IMR-90 (cell line): ENCODE data around the gene GRIK5. TPM values are rescaled to one million over a fixed set of nuclear protein-coding genes. Genes with fewer than 3 reads are reported as not detected.

ENCODE experiments used
- ATAC-seq: fragments of 200-7000 bp; cut with Tn5 transposase; 2 replicates; pipeline ENCODE4 v1.9.1; 2020; ENCODE audit warnings: low read depth, mild to moderate bottlenecking, moderate library complexity
- BruUV-seq: library from RNA; stranded (reverse); fragments of 400-500 nt; replicated peaks from 2 replicates; lab custom pipeline; 2021; lab: Mats Ljungman, UMichigan
- CTCF ChIA-PET: fragments of 300-600 bp; formaldehyde crosslinking; extraction: SDS; loops from one replicate; lab custom pipeline; 2021; ENCODE audit warnings: antibody characterized with exemption; lab: Yijun Ruan, JAX
- POLR2A ChIA-PET: fragments of 300-600 bp; sonication (Branson Sonifier 250); formaldehyde crosslinking; loops from one replicate; lab custom pipeline; 2022; ENCODE audit warnings: antibody characterized with exemption; ENCODE audit not compliant: unreplicated experiment; lab: Charles Lee
- DNase-seq: peaks from one replicate; pipeline ENCODE4 v3.0.0; 2013
- H2AFZ ChIP-seq: replicated peaks from 2 replicates; pipeline ENCODE3; 2013; ENCODE audit warnings: low read length, mild to moderate bottlenecking; ENCODE audit not compliant: poor library complexity
- H2AK5ac ChIP-seq: 2 replicates; pipeline ENCODE4 v1.6.1; 2013; ENCODE audit warnings: low read depth, low read length, inconsistent platforms
- H2AK9ac ChIP-seq: replicated peaks from 2 replicates; pipeline ENCODE3; 2013; ENCODE audit warnings: mild to moderate bottlenecking, low read depth, low read length, moderate library complexity; ENCODE audit not compliant: poor library complexity
- H2BK120ac ChIP-seq: 2 replicates; pipeline ENCODE4 v1.6.1; 2013; ENCODE audit warnings: low read depth, low read length, inconsistent platforms
- H2BK15ac ChIP-seq: 3 replicates; pipeline ENCODE4 v1.6.1; 2013; ENCODE audit warnings: low read depth, low read length, inconsistent platforms
- H2BK20ac ChIP-seq: 2 replicates; pipeline ENCODE4 v1.6.1; 2013; ENCODE audit warnings: low read depth, mild to moderate bottlenecking, inconsistent platforms, low read length, moderate library complexity
- H2BK5ac ChIP-seq: 2 replicates; pipeline ENCODE4 v1.6.1; 2013; ENCODE audit warnings: mild to moderate bottlenecking, low read depth, low read length, inconsistent platforms; ENCODE audit not compliant: poor library complexity, severe bottlenecking
- H3K14ac ChIP-seq: replicated peaks from 2 replicates; pipeline ENCODE4 v1.6.1; 2013; ENCODE audit warnings: low read depth, low read length, inconsistent platforms
- H3K18ac ChIP-seq: 2 replicates; pipeline ENCODE4 v1.6.1; 2013; ENCODE audit warnings: low read depth, low read length, control low read depth
- H3K23ac ChIP-seq: 2 replicates; pipeline ENCODE4 v1.6.1; 2013; ENCODE audit warnings: low read depth, low read length, inconsistent platforms
- H3K27ac ChIP-seq: 2 replicates; pipeline ENCODE4 v1.5.1; 2013; ENCODE audit warnings: mild to moderate bottlenecking, control low read depth, low read length; ENCODE audit not compliant: insufficient read depth
- H3K27me3 ChIP-seq: 2 replicates; pipeline ENCODE4 v1.6.1; 2013; ENCODE audit warnings: low read length; ENCODE audit not compliant: control insufficient read depth, insufficient read depth
- H3K36me3 ChIP-seq: 2 replicates; pipeline ENCODE4 v1.6.1; 2013; ENCODE audit warnings: low read length, mixed read lengths; ENCODE audit not compliant: control insufficient read depth, insufficient read depth
- H3K4ac ChIP-seq: 2 replicates; pipeline ENCODE4 v1.6.1; 2013; ENCODE audit warnings: low read depth, low read length, inconsistent platforms
- H3K4me1 ChIP-seq: 2 replicates; pipeline ENCODE4 v1.6.1; 2013; ENCODE audit warnings: low read length, mixed read lengths; ENCODE audit not compliant: control insufficient read depth, insufficient read depth
- H3K4me2 ChIP-seq: 2 replicates; pipeline ENCODE4 v1.6.1; 2013; ENCODE audit warnings: low read depth, mild to moderate bottlenecking, control low read depth, low read length, moderate library complexity
- H3K4me3 ChIP-seq: 2 replicates; pipeline ENCODE4 v1.5.1; 2013; ENCODE audit warnings: low read depth, mild to moderate bottlenecking, control low read depth, low read length, moderate library complexity; ENCODE audit not compliant: insufficient read depth
- H3K56ac ChIP-seq: 2 replicates; pipeline ENCODE4 v1.6.1; 2013; ENCODE audit warnings: low read length, inconsistent platforms; ENCODE audit not compliant: insufficient read depth; ENCODE audit errors: extremely low read depth
- H3K79me1 ChIP-seq, 2 experiments: 2 replicates each; pipeline ENCODE4 v1.6.1; 2013; ENCODE audit warnings: low read length in 2 of 2, inconsistent platforms in 1 of 2, low read depth in 1 of 2
- H3K9ac ChIP-seq: 2 replicates; pipeline ENCODE4 v1.6.1; 2013; ENCODE audit warnings: low read depth, low read length, control low read depth
- H3K9me1 ChIP-seq: 2 replicates; pipeline ENCODE4 v1.6.1; 2013; ENCODE audit warnings: low read length, inconsistent platforms; ENCODE audit not compliant: insufficient read depth
- H3K9me3 ChIP-seq: 2 replicates; pipeline ENCODE4 v1.6.1; 2013; ENCODE audit warnings: low read length; ENCODE audit not compliant: control insufficient read depth, insufficient read depth
- H4K20me1 ChIP-seq: 2 replicates; pipeline ENCODE4 v1.6.1; 2013; ENCODE audit warnings: low read length, inconsistent platforms; ENCODE audit not compliant: insufficient read depth
- H4K5ac ChIP-seq: 2 replicates; pipeline ENCODE4 v1.6.1; 2013; ENCODE audit warnings: mild to moderate bottlenecking, low read depth, low read length, control low read depth
- H4K8ac ChIP-seq, 2 experiments: 2 replicates each; pipeline ENCODE4 v1.6.1; 2013; ENCODE audit warnings: low read depth in 2 of 2, low read length in 2 of 2, control low read depth in 1 of 2, inconsistent platforms in 1 of 2
- H4K91ac ChIP-seq: 2 replicates; pipeline ENCODE4 v1.6.1; 2013; ENCODE audit warnings: low read depth, low read length, inconsistent platforms; ENCODE audit not compliant: insufficient read depth
- BHLHE40 ChIP-seq: fragments of 150-350 bp; IDR thresholded peaks from 2 replicates; pipeline ENCODE4 v1.6.1; 2016; ENCODE audit warnings: mild to moderate bottlenecking, low read depth, low read length
- CEBPB ChIP-seq: IDR thresholded peaks from 2 replicates; pipeline ENCODE4 v1.6.1; 2012; ENCODE audit warnings: low read depth, low read length, improper control_type of control experiment
- CHD1 ChIP-seq: IDR thresholded peaks from 2 replicates; pipeline ENCODE4 v1.6.1; 2012; ENCODE audit warnings: low read depth, low read length, improper control_type of control experiment
- FOS ChIP-seq: fragments of 150-350 bp; IDR thresholded peaks from 2 replicates; pipeline ENCODE4 v1.6.1; 2016; ENCODE audit warnings: low read depth, low read length
- MAFK ChIP-seq: IDR thresholded peaks from 2 replicates; pipeline ENCODE4 v1.6.1; 2012; ENCODE audit warnings: low read depth, low read length, improper control_type of control experiment
- MAZ ChIP-seq: IDR thresholded peaks from 2 replicates; pipeline ENCODE4 v1.6.1; 2012; ENCODE audit warnings: low read depth, mild to moderate bottlenecking, low read length, improper control_type of control experiment, moderate library complexity, borderline replicate concordance
- MXI1 ChIP-seq: IDR thresholded peaks from 2 replicates; pipeline ENCODE4 v1.6.1; 2012; ENCODE audit warnings: low read depth, mild to moderate bottlenecking, low read length, moderate library complexity, borderline replicate concordance
- NFE2L2 ChIP-seq: fragments of 150-350 bp; IDR thresholded peaks from 2 replicates; pipeline ENCODE4 v1.6.1; 2016; ENCODE audit warnings: low read depth, mild to moderate bottlenecking, low read length
- POLR2A ChIP-seq: IDR thresholded peaks from 2 replicates; pipeline ENCODE4 v1.6.1; 2012; ENCODE audit warnings: mild to moderate bottlenecking, low read depth, low read length
- RAD21 ChIP-seq: IDR thresholded peaks from 2 replicates; pipeline ENCODE4 v1.6.1; 2012; ENCODE audit warnings: low read length, improper control_type of control experiment
- WGBS, 2 experiments: methylation state at CpG; one replicate each; pipeline versions ENCODE4 v1.1.5 to v1.1.7; 2013; ENCODE audit warnings: missing lambda C conversion rate in 2 of 2; ENCODE audit not compliant: insufficient read length in 1 of 2; ENCODE audit errors: extremely low coverage in 2 of 2; 5-methylcytosine and 5-hydroxymethylcytosine counted together
- dilution Hi-C: fragments of 300-500 bp; cut with HindIII; formaldehyde crosslinking; loops from one replicate; pipeline ENCODE4 v1.14.3; 2018; ENCODE audit warnings: low sequenced_read_pairs; ENCODE audit not compliant: unreplicated experiment
- in situ Hi-C: fragments of 300-500 bp; cut with MboI; formaldehyde crosslinking; loops from 3 replicates; pipeline ENCODE4 v1.14.3; 2019; ENCODE audit warnings: low sequenced_read_pairs, inconsistent platforms, mixed read lengths
- intact Hi-C: fragments of 100-400 bp; cut with micrococcal nuclease; formaldehyde crosslinking; loops from 2 replicates; pipeline ENCODE4 v1.10.0; 2022
- polyA plus RNA-seq, 3 experiments: library from polyadenylated mRNA; depleted of rRNA; stranded (reverse); fragments of >200 nt; gene quantifications; 2 replicates each; pipeline ENCODE4 v1.2.3, GENCODE V29; 2012; ENCODE audit warnings: low replicate concordance in 1 of 3
- total RNA-seq: library from RNA; depleted of rRNA; stranded (reverse); fragments of >200 nt; gene quantifications from 2 replicates; pipeline ENCODE4 v1.2.3, GENCODE V29; 2012
- TF ChIP-seq, protein P1 (sequence below): fragments of 150-350 bp; IDR thresholded peaks from 2 replicates; pipeline ENCODE4 v1.6.1; 2017; ENCODE audit warnings: mild to moderate bottlenecking, antibody characterized with exemption, low read length, low read depth
- TF ChIP-seq, protein P2 (sequence below): fragments of 150-350 bp; IDR thresholded peaks from 2 replicates; pipeline ENCODE4 v1.6.1; 2016; ENCODE audit warnings: low read depth, mild to moderate bottlenecking, low read length, moderate library complexity, borderline replicate concordance

GRIK5 gene
- total and polyA plus RNA-seq, 2 of the 4 experiments (the other 2 are of a cell fraction): 0.10 TPM; not detected in 1

DNA sequence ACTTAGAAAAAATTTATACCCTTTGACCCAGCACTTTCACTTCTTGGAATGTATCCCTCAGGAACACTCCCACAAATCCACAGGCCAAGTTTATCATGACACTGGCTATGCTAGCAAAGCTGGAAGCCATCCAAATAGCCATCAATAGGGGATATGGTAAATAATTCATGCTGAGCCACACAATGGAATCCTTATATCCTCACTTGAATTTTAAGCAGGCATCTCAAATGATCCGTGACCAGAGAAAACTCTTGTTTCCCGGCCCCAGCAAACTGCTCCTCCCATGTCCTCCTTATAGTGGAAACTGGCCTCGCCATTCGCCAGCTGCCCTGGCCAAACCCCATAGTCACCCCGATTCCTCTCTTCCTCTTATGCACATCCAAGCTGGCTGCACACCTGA lies 37.6 kb downstream of the GRIK5 start:
- H4K5ac ChIP-seq: no peak overlapping the region
- no peaks in the 10 kb centered on the region for H3K9me1 ChIP-seq
- no peak overlapping the region for H3K4me2 ChIP-seq
- H3K4me1 ChIP-seq: no peaks in the 10 kb centered on the region
- H3K27me3 ChIP-seq: peaks cover 22% of the 10 kb centered on the region
- in situ Hi-C loops: no loop called here
- no peak for ATAC-seq
- no peak overlapping the region for H4K8ac ChIP-seq
- no peaks in the 10 kb centered on the region for H3K79me1 ChIP-seq
- POLR2A ChIA-PET: no interaction called here
- H2AK9ac ChIP-seq: no peak overlapping the region
- H4K20me1 ChIP-seq: no peaks in the 10 kb centered on the region
- no peak for DNase-seq
- no peak overlapping the region for H2BK120ac ChIP-seq
- no peak overlapping the region for H3K27ac ChIP-seq
- BruUV-seq: no TSS peak
- H3K23ac ChIP-seq: no peak overlapping the region
- no peak overlapping the region for H2AK5ac ChIP-seq
- no peak overlapping the region for H3K18ac ChIP-seq
- H3K4me3 ChIP-seq: no peak overlapping the region
- 0% methylated on average over 2 of the region's 5 CpGs; no CpG with 5 or more reads in 1 of the 2 experiments for WGBS, 2 experiments
- CTCF ChIA-PET: no interaction called here
- dilution Hi-C loops: no loop called here
- intact Hi-C loops: loop anchor here (5.0 to 10.0 kb wide), 2 partner anchors 75 to 148 kb away; partner anchors contain the start of genes ARHGEF1 and RABAC1
- no peak overlapping the region for H2BK15ac ChIP-seq
- H3K56ac ChIP-seq: no peak overlapping the region
- no peak overlapping the region for H3K4ac ChIP-seq
- H3K36me3 ChIP-seq: no peaks in the 10 kb centered on the region
- no peak overlapping the region for H3K9ac ChIP-seq
- H3K9me3 ChIP-seq: no peaks in the 10 kb centered on the region
- H2BK20ac ChIP-seq: no peak overlapping the region
- no peak overlapping the region for H4K91ac ChIP-seq
- H3K14ac ChIP-seq: no peak overlapping the region
- no peak overlapping the region for H2BK5ac ChIP-seq
- H2AFZ ChIP-seq: no peak overlapping the region
- no peak for TF ChIP-seq MAFK
- no peak for TF ChIP-seq POLR2A
- no peak for TF ChIP-seq CHD1
- no peak for TF ChIP-seq CEBPB
- TF ChIP-seq MXI1: no peak
- no peak for TF ChIP-seq MAZ
- TF ChIP-seq NFE2L2: no peak
- TF ChIP-seq, protein P1, sequence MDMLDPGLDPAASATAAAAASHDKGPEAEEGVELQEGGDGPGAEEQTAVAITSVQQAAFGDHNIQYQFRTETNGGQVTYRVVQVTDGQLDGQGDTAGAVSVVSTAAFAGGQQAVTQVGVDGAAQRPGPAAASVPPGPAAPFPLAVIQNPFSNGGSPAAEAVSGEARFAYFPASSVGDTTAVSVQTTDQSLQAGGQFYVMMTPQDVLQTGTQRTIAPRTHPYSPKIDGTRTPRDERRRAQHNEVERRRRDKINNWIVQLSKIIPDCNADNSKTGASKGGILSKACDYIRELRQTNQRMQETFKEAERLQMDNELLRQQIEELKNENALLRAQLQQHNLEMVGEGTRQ: no peak
- TF ChIP-seq FOS: no peak
- TF ChIP-seq, protein P2, sequence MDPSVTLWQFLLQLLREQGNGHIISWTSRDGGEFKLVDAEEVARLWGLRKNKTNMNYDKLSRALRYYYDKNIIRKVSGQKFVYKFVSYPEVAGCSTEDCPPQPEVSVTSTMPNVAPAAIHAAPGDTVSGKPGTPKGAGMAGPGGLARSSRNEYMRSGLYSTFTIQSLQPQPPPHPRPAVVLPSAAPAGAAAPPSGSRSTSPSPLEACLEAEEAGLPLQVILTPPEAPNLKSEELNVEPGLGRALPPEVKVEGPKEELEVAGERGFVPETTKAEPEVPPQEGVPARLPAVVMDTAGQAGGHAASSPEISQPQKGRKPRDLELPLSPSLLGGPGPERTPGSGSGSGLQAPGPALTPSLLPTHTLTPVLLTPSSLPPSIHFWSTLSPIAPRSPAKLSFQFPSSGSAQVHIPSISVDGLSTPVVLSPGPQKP: no peak
- no peak for TF ChIP-seq RAD21
- no peak for TF ChIP-seq BHLHE40
